ENCODE measurements around the gene FAF1.
A peak's percentile ranks its signal among the peaks of the same experiment; 100 is the strongest.

Gene FAF1

GRCh38 chr1:50979937-50980336 lies 19.9 kb upstream of the FAF1 start:
- no peak for TF ChIP-seq CTCF (IDR thresholded peaks at IDR 0.05; ENCODE audit: unreplicated experiment in 3 of 3)
- no peaks in the 10 kb centered on the region for H3K9me3 Mint-ChIP-seq
- no peak overlapping the region for H3K27ac Mint-ChIP-seq
- H3K4me1 Mint-ChIP-seq, result peaks cover 9% of the 10 kb centered on the region
- no peaks in the 10 kb centered on the region for H3K36me3 Mint-ChIP-seq (ENCODE audit: low read depth)
- peaks cover 95% of the 10 kb centered on the region for H3K27me3 Mint-ChIP-seq (ENCODE audit: low read depth)
- peak overlapping the region in 1 of 3 experiments; percentile 5 for H3K4me3 Mint-ChIP-seq

GRCh38 chr1:50978852-50979781 lies 19.1 kb upstream of the FAF1 start:
- peak overlapping the region; percentile 46 to 75 (median 65) for H3K4me3 Mint-ChIP-seq
- no peaks in the 10 kb centered on the region for H3K9me3 Mint-ChIP-seq
- H3K27ac Mint-ChIP-seq, result no peak overlapping the region
- no peak for TF ChIP-seq CTCF (IDR thresholded peaks at IDR 0.05; ENCODE audit: unreplicated experiment in 3 of 3)
- no peaks in the 10 kb centered on the region for H3K36me3 Mint-ChIP-seq (ENCODE audit: low read depth)
- H3K27me3 Mint-ChIP-seq (ENCODE audit: low read depth), result peaks cover 96% of the 10 kb centered on the region
- H3K4me1 Mint-ChIP-seq, result peaks cover 9% of the 10 kb centered on the region

- H3K36me3 Mint-ChIP-seq (ENCODE audit: low read depth), result no peaks in the 10 kb centered on the region
- H3K27ac Mint-ChIP-seq, result no peak overlapping the region
- no peak for TF ChIP-seq CTCF (IDR thresholded peaks at IDR 0.05; ENCODE audit: unreplicated experiment in 3 of 3)
- H3K9me3 Mint-ChIP-seq, result no peaks in the 10 kb centered on the region
- peak overlapping the region; percentile 46 to 75 (median 65) for H3K4me3 Mint-ChIP-seq
- peaks cover 9% of the 10 kb centered on the region for H3K4me1 Mint-ChIP-seq
- H3K27me3 Mint-ChIP-seq (ENCODE audit: low read depth), result peaks cover 97% of the 10 kb centered on the region
Measured at GRCh38 chr1:50978144-50978851, 18.2 kb upstream of the FAF1 start.

- Mint-ChIP-seq H3K36me3 (ENCODE audit: low read depth) (no peaks in the 10 kb centered on the region), H3K4me3 (peak overlapping the region; percentile 60 to 72 (median 68)), H3K27ac (no peak overlapping the region), H3K27me3 (ENCODE audit: low read depth) (peaks cover 97% of the 10 kb centered on the region), H3K9me3 (no peaks in the 10 kb centered on the region), H3K4me1 (peaks cover 9% of the 10 kb centered on the region)
- no peak for TF ChIP-seq CTCF (IDR thresholded peaks at IDR 0.05; ENCODE audit: unreplicated experiment in 3 of 3)
Measured at GRCh38 chr1:50977575-50978143, 17.6 kb upstream of the FAF1 start.

GRCh38 chr1:50976890-50977574 lies 17.0 kb upstream of the FAF1 start:
- Mint-ChIP-seq H3K27ac (no peak overlapping the region), H3K4me3 (peak overlapping the region in 2 of 3 experiments; percentile 43 to 51), H3K4me1 (peaks cover 9% of the 10 kb centered on the region)

More at GRCh38 chr1:50976890-50977574, 17.0 kb upstream of the FAF1 start:
- no peaks in the 10 kb centered on the region for H3K36me3 Mint-ChIP-seq (ENCODE audit: low read depth)
- H3K27me3 Mint-ChIP-seq (ENCODE audit: low read depth), result peaks cover 96% of the 10 kb centered on the region
- no peaks in the 10 kb centered on the region for H3K9me3 Mint-ChIP-seq
- TF ChIP-seq CTCF (IDR thresholded peaks at IDR 0.05; ENCODE audit: unreplicated experiment in 3 of 3), result no peak

Data from nephron (organoid).